Measurements from ENCODE around the gene PI4KA. TPM values are rescaled to one million over a fixed set of nuclear protein-coding genes. Genes with fewer than 3 reads are reported as not detected.

PI4KA gene
- polyA plus RNA-seq, 1 of the 3 experiments (the other 2 are of a cell fraction) = 30.0 TPM

GRCh38 chr22:20904980-20905355 lies 46.4 kb upstream of the PI4KA start:
- WGBS (ENCODE audit: low lambda C conversion rate) = 33% methylated on average over 3 of the region's 3 CpGs
- no peaks in the 10 kb centered on the region for H3K36me3 ChIP-seq (replicated peaks in 1 of 2; ENCODE audit: control insufficient read depth in 1 of 2, insufficient read depth in 2 of 2, low read length in 1 of 2)
- DNase-seq = no peak
- H3K4me1 ChIP-seq (ENCODE audit: control insufficient read depth in 1 of 2, insufficient read depth in 2 of 2, low read depth in 1 of 2, low read length in 1 of 2) = peaks cover 0 to 5% of the 10 kb centered on the region in 2 experiments; a peak in 2 of 4 replicates
- peak overlapping the region in 1 of 2 experiments; percentile 27; a peak in 1 of 4 replicates for H3K27ac ChIP-seq (ENCODE audit: low read depth in 2 of 2, low read length in 1 of 2)
- H3K4me2 ChIP-seq = no peak overlapping the region
- peaks cover 8% of the 10 kb centered on the region for H3F3A ChIP-seq (replicated peaks; ENCODE audit: insufficient read depth)
- ChIA-PET POLR2A (interaction anchor here (0.7 kb wide), 1 partner anchor 351 kb away, joined by 3 read pairs; no protein-coding TSS in a partner anchor), CTCF (interaction anchor here (1.1 to 1.5 kb wide), 2 partner anchors 12 to 53 kb away, joined by 3 to 4 read pairs; partner anchors contain the start of gene CRKL)
- H3K27me3 ChIP-seq (ENCODE audit: insufficient read depth) = no peaks in the 10 kb centered on the region
- H3K9ac ChIP-seq = no peak overlapping the region
- H3K9me2 ChIP-seq = no peaks in the 10 kb centered on the region
- TF ChIP-seq MXI1 (IDR thresholded peaks at IDR 0.05; ENCODE audit: low read depth, low read length) (no peak), ZBTB33 (IDR thresholded peaks at IDR 0.05; ENCODE audit: borderline replicate concordance, low read depth) (no peak), NFIC (IDR thresholded peaks at IDR 0.05; ENCODE audit: borderline replicate concordance) (no peak), TCF12 (IDR thresholded peaks at IDR 0.05) (no peak), RFX5 (IDR thresholded peaks at IDR 0.05; ENCODE audit: low read length) (no peak), RAD21 (IDR thresholded peaks at IDR 0.05; ENCODE audit: low read length) (no peak), NRF1 (IDR thresholded peaks at IDR 0.05; ENCODE audit: low read depth, low read length) (no peak), JUND (IDR thresholded peaks at IDR 0.05) (no peak), USF2 (IDR thresholded peaks at IDR 0.05; ENCODE audit: borderline replicate concordance, low read depth, low read length) (no peak), USF1 (IDR thresholded peaks at IDR 0.05; ENCODE audit: borderline replicate concordance, low read depth) (no peak), CTCF (IDR thresholded peaks at IDR 0.05) (no peak), FOXJ3 (CRISPR knock-in tag; IDR thresholded peaks at IDR 0.05) (no peak), SMC3 (IDR thresholded peaks at IDR 0.05; ENCODE audit: low read depth, low read length) (no peak), RXRA (IDR thresholded peaks at IDR 0.05; ENCODE audit: borderline replicate concordance, low read depth) (no peak), REST (IDR thresholded peaks at IDR 0.05; ENCODE audit: low read depth, low read length) (no peak), GABPA (IDR thresholded peaks at IDR 0.05; ENCODE audit: low read depth) (no peak), PBX3 (IDR thresholded peaks at IDR 0.05) (no peak), ELF1 (IDR thresholded peaks at IDR 0.05) (no peak), TAF1 (IDR thresholded peaks at IDR 0.05; ENCODE audit: borderline replicate concordance, low read depth, low read length) (no peak), RCOR1 (IDR thresholded peaks at IDR 0.05; ENCODE audit: low read length) (no peak)
- H2AFZ ChIP-seq (ENCODE audit: low read depth) = peak overlapping the region; percentile 53; the same call in 1 of the 2 replicates
- H3K9me3 ChIP-seq = no peaks in the 10 kb centered on the region
- H4K20me1 ChIP-seq (ENCODE audit: insufficient read depth) = no peaks in the 10 kb centered on the region
- H3K4me3 ChIP-seq (ENCODE audit: low read depth in 2 of 2, low read length in 1 of 2) = no peak overlapping the region
- no peaks in the 10 kb centered on the region for H3K79me2 ChIP-seq (ENCODE audit: insufficient read depth)

Data from SK-N-SH (cell line).